ENCODE data around the gene SMAD3.

SMAD3 gene

GRCh38 chr15:67197364-67197695 is 131.9 kb downstream of the SMAD3 start:
- H3K4me3 ChIP-seq (ENCODE audit: low read length) = no peak overlapping the region
- TF ChIP-seq, protein P1, sequence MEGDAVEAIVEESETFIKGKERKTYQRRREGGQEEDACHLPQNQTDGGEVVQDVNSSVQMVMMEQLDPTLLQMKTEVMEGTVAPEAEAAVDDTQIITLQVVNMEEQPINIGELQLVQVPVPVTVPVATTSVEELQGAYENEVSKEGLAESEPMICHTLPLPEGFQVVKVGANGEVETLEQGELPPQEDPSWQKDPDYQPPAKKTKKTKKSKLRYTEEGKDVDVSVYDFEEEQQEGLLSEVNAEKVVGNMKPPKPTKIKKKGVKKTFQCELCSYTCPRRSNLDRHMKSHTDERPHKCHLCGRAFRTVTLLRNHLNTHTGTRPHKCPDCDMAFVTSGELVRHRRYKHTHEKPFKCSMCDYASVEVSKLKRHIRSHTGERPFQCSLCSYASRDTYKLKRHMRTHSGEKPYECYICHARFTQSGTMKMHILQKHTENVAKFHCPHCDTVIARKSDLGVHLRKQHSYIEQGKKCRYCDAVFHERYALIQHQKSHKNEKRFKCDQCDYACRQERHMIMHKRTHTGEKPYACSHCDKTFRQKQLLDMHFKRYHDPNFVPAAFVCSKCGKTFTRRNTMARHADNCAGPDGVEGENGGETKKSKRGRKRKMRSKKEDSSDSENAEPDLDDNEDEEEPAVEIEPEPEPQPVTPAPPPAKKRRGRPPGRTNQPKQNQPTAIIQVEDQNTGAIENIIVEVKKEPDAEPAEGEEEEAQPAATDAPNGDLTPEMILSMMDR (conservative IDR thresholded peaks at IDR 0.05; ENCODE audit: low read length) = no peak
- DNase-seq (ENCODE audit: low read depth) = no peak

GRCh38 chr15:67198157-67198754 is 132.9 kb downstream of the SMAD3 start:
- H3K4me3 ChIP-seq (ENCODE audit: low read length) = no peak overlapping the region
- no peak for DNase-seq (ENCODE audit: low read depth)
- TF ChIP-seq, protein P1 (conservative IDR thresholded peaks at IDR 0.05; ENCODE audit: low read length) = no peak

- H3K4me3 ChIP-seq (ENCODE audit: low read length) = no peak overlapping the region
- DNase-seq (ENCODE audit: low read depth) = peak; percentile 39
- TF ChIP-seq, protein P1 (conservative IDR thresholded peaks at IDR 0.05; ENCODE audit: low read length) = no peak
Observed at GRCh38 chr15:67199391-67199790, 134.0 kb downstream of the SMAD3 start.

- no peak overlapping the region for H3K4me3 ChIP-seq (ENCODE audit: low read length)
- peak; percentile 58 for DNase-seq (ENCODE audit: low read depth)
- TF ChIP-seq, protein P1 (conservative IDR thresholded peaks at IDR 0.05; ENCODE audit: low read length) = no peak
Observed at GRCh38 chr15:67199881-67200763, 134.7 kb downstream of the SMAD3 start.

GRCh38 chr15:67201136-67201535 is 135.7 kb downstream of the SMAD3 start:
- peak; percentile 37 for DNase-seq (ENCODE audit: low read depth)
- TF ChIP-seq, protein P1 (conservative IDR thresholded peaks at IDR 0.05; ENCODE audit: low read length) = no peak
- H3K4me3 ChIP-seq (ENCODE audit: low read length) = no peak overlapping the region

DNA sequence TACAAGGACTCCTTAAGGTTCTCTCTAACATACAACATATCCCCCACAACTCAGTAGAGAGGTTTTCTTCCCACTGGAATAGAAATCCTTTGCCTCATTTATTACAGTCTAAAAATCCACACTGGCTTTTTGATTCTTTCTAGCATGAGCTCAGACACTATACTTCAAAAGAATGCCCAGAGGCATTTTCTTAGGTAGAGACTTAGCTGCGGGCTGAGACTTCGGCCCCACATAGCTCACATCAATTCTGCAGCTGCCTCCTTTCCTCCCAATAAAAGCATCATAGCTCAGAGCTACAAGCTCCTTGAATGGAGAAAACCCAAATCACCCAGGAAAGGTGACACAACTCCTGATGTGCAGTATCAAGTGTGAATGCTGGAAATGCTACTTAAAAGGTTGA is 136.7 kb downstream of the SMAD3 start:
- no peak for DNase-seq (ENCODE audit: low read depth)
- TF ChIP-seq, protein P1 (conservative IDR thresholded peaks at IDR 0.05; ENCODE audit: low read length) = no peak

DNA sequence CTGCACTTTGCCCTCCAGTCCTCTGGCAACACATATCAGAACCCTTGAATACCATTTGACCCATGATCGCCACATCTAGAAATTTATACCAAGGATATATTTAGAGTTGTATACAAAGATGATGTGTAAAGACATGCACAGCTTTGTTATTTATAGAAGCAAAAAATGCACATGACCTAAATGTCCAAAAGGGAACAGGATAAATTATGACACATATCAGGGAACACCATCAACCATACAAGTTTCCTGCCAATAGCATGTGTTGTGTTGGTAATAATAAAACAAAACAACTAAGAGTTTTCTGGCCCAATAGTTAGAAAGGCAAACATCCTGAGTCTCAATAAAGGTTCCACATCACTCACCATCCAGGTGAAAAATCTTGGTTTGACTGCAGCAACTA is 137.6 kb downstream of the SMAD3 start:
- no peak for DNase-seq (ENCODE audit: low read depth)
- no peak overlapping the region for H3K4me3 ChIP-seq (ENCODE audit: low read length)
- TF ChIP-seq, protein P1 (conservative IDR thresholded peaks at IDR 0.05; ENCODE audit: low read length) = no peak

More for the DNA sequence above, 136.7 kb downstream of the SMAD3 start:
- no peak overlapping the region for H3K4me3 ChIP-seq (ENCODE audit: low read length)
